IPS DF 6.9 (cell line): ENCODE measurements around the gene RARS2.

ENCODE experiments used
- DNase-seq: peaks from one replicate; pipeline ENCODE4 v3.0.0-alpha.2; 2013; ENCODE audit warnings: low read depth, low spot score
- H3K27ac ChIP-seq: one replicate; pipeline ENCODE4 v1.5.1; 2013; ENCODE audit warnings: low read length, control low read depth
- H3K27me3 ChIP-seq: 2 replicates; pipeline ENCODE4 v1.6.1; 2013; ENCODE audit warnings: mild to moderate bottlenecking, low read length; ENCODE audit not compliant: control insufficient read depth, insufficient read depth
- H3K36me3 ChIP-seq: 2 replicates; pipeline ENCODE4 v1.6.1; 2013; ENCODE audit warnings: low read length; ENCODE audit not compliant: control insufficient read depth, insufficient read depth
- H3K4me1 ChIP-seq: 2 replicates; pipeline ENCODE4 v1.6.1; 2013; ENCODE audit warnings: low read length; ENCODE audit not compliant: control insufficient read depth, insufficient read depth
- H3K4me3 ChIP-seq: 2 replicates; pipeline ENCODE4 v1.5.1; 2013; ENCODE audit warnings: mild to moderate bottlenecking, low read length
- H3K9me3 ChIP-seq: 2 replicates; pipeline ENCODE4 v1.6.1; 2013; ENCODE audit warnings: low read length, inconsistent platforms; ENCODE audit not compliant: control insufficient read depth, insufficient read depth
- WGBS: extraction: QIAGEN DNeasy Blood & Tissue Kit; methylation state at CpG from one replicate; pipeline ENCODE4 v1.1.7; 2013; ENCODE audit warnings: mixed read lengths, missing lambda C conversion rate; ENCODE audit not compliant: insufficient read length, insufficient coverage; 5-methylcytosine and 5-hydroxymethylcytosine counted together

RARS2 gene

DNA sequence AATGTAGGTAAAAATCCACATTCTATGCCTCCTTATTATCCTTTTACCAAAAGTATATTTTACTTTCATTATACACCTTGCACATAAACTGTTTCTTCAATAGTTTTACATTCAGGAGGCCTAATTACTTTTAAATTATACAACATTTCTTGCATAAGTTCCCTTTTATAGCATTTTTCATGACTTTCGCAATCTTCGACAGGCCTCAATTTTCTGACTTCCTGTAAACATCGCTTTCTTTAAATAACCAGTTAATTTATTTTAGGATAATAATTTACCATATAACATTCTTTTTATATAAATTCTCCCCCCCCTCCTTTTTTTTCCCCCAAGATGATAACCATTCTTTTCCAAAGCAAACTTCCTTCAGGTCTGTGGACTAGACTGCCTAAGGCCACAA lies 107.9 kb downstream of the RARS2 start:
- DNase-seq: no peak
- H3K36me3 ChIP-seq: no peaks in the 10 kb centered on the region
- H3K4me3 ChIP-seq: no peak overlapping the region
- no CpG with 5 or more reads among the region's 3 CpGs for WGBS
- no peaks in the 10 kb centered on the region for H3K9me3 ChIP-seq
- no peak overlapping the region for H3K27ac ChIP-seq
- no peaks in the 10 kb centered on the region for H3K27me3 ChIP-seq
- no peaks in the 10 kb centered on the region; the same call in 1 of the 2 replicates for H3K4me1 ChIP-seq

- Histone ChIP-seq H3K4me1 (no peaks in the 10 kb centered on the region), H3K36me3 (no peaks in the 10 kb centered on the region), H3K27me3 (no peaks in the 10 kb centered on the region), H3K4me3 (peak overlapping the region; percentile 76), H3K9me3 (no peaks in the 10 kb centered on the region), H3K27ac (no peak overlapping the region)
- no CpG with 5 or more reads among the region's 15 CpGs for WGBS
- DNase-seq: no peak
Observed at GRCh38 chr6:87473419-87473903, 116.3 kb downstream of the RARS2 start.

DNA sequence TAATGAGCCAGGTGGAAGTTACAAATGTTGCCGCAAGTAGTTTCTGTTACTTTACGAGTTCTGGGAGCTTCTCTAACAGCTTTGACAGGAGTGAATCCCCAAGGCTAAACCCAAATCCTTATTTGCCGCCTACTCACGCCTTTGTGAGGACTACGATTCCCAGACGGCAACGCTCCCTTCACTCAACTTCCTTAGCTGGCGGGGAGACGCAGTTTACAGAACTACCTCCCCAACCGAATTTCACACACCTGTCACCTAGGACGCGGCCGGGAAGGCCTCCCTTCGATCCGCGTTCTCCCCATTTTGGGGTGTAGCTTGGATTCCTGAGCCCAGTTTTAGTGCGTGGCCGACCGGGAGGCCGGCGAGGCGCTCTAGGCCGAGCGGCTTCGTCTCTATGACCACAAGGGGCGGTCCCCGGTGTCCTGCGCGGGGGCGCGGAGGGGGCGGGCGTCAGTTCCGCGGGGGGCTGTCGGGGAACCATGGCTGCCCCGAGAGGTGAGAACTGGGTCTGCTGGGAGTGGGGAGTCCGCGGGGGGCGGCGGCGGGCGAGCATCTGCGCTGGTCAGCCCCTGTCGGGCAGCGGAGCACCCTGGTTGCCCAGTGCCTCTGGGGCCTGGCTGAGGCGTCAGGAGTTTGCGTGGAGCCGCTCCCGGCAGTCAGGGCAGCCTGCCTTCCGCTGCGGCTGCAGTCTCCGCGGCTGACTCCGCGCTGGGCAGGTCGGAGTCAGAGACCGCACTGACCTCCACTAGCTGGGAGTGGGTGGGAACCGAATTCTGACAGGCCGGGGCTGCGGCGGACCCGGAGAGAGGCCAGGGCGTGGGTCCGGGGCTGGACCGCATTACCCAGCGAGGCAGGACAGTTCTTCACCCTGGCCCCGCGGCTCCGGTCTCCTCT lies 117.0 kb downstream of the RARS2 start, which contains the start of gene SLC35A1:
SLC35A1 (plus strand) TSS at position 450 of the 894 bp plus-strand sequence; CDS start at position 480, 30 bp downstream.
- Histone ChIP-seq H3K36me3 (no peaks in the 10 kb centered on the region), H3K9me3 (no peaks in the 10 kb centered on the region), H3K27ac (no peak within 1 kb of the TSS), H3K27me3 (no peaks in the 10 kb centered on the region), H3K4me1 (no peaks in the 10 kb centered on the region), H3K4me3 (peak within 1 kb of the TSS; percentile 76)
- peak; percentile 61 for DNase-seq
- no CpG with 5 or more reads among the region's 70 CpGs for WGBS

- Histone ChIP-seq H3K9me3 (no peaks in the 10 kb centered on the region), H3K4me1 (no peaks in the 10 kb centered on the region), H3K27ac (no peak overlapping the region), H3K27me3 (no peaks in the 10 kb centered on the region), H3K4me3 (no peak overlapping the region), H3K36me3 (no peaks in the 10 kb centered on the region)
- WGBS: no CpG with 5 or more reads among the region's 2 CpGs
- DNase-seq: no peak
Observed at GRCh38 chr6:87465051-87465450, 124.7 kb downstream of the RARS2 start.
